Thoracic aorta (tissue), 2 donors: ENCODE results near the gene RRBP1. TPM values are rescaled to one million over a fixed set of nuclear protein-coding genes. Genes with fewer than 3 reads are reported as not detected.

ENCODE experiments used
- ATAC-seq: fragments of 150-250 bp; one replicate; pipeline ENCODE4 v1.8.0; 2017; ENCODE audit warnings: low read depth; ENCODE audit not compliant: insufficient number of reproducible peaks, low FRiP score
- DNase-seq: peaks from one replicate; pipeline ENCODE4 v3.0.0-alpha.2; 2020; ENCODE audit warnings: low spot score
- H3K27ac ChIP-seq, 2 donors: fragments of 200-600 bp; sonication (generic); 1 replicate in 1 of 2; 2 replicates in 1 of 2; pipeline ENCODE4 v1.5.1; 2016; ENCODE audit warnings: mild to moderate bottlenecking in 2 of 2, moderate library complexity in 2 of 2
- H3K27me3 ChIP-seq: fragments of 200-600 bp; sonication (generic); replicated peaks from 2 replicates; pipeline ENCODE4 v1.6.0; 2016; ENCODE audit warnings: mild to moderate bottlenecking; ENCODE audit not compliant: insufficient read depth
- H3K36me3 ChIP-seq: fragments of 200-600 bp; sonication (generic); one replicate; pipeline ENCODE4 v1.5.1; 2016
- H3K4me1 ChIP-seq, 2 donors: fragments of 200-600 bp; sonication (generic); 1 replicate in 1 of 2; 2 replicates in 1 of 2; pipeline versions ENCODE4 v1.5.1 to v1.6.0; 2016; ENCODE audit warnings: low read depth in 2 of 2, mild to moderate bottlenecking in 1 of 2; ENCODE audit not compliant: control insufficient read depth in 1 of 2
- H3K4me3 ChIP-seq: fragments of 200-600 bp; sonication (generic); 2 replicates; pipeline ENCODE4 v1.5.1; 2016; ENCODE audit warnings: mild to moderate bottlenecking
- H3K9me3 ChIP-seq: fragments of 200-600 bp; sonication (generic); 2 replicates; pipeline ENCODE4 v1.5.1; 2016
- CTCF ChIP-seq: fragments of 200-600 bp; sonication (generic); IDR thresholded peaks from one replicate; pipeline ENCODE4 v1.5.1; 2019; ENCODE audit warnings: antibody characterized with exemption
- total RNA-seq, 2 donors: library from RNA; depleted of rRNA; stranded (reverse); fragments of >200 nt; gene quantifications; one replicate each; pipeline versions ENCODE4 v1.1.0 to v1.2.3, GENCODE V29; 2016

The RRBP1 gene
- total RNA-seq, 2 donors from 2014 or later, result 113 to 163 TPM

- no peaks in the 10 kb centered on the region for H3K9me3 ChIP-seq
- no peaks in the 10 kb centered on the region for H3K27me3 ChIP-seq
- DNase-seq, result no peak
- H3K4me3 ChIP-seq, result no peak overlapping the region
- H3K4me1 ChIP-seq, result peaks cover 60 to 80% of the 10 kb centered on the region in 2 donors
- peaks cover 25% of the 10 kb centered on the region for H3K36me3 ChIP-seq
- peak overlapping the region; percentile 83 to 87 for H3K27ac ChIP-seq
- TF ChIP-seq CTCF, result no peak
- ATAC-seq, result no peak
Observed at GRCh38 chr20:17612992-17613327, 69.1 kb downstream of the RRBP1 start.

DNA sequence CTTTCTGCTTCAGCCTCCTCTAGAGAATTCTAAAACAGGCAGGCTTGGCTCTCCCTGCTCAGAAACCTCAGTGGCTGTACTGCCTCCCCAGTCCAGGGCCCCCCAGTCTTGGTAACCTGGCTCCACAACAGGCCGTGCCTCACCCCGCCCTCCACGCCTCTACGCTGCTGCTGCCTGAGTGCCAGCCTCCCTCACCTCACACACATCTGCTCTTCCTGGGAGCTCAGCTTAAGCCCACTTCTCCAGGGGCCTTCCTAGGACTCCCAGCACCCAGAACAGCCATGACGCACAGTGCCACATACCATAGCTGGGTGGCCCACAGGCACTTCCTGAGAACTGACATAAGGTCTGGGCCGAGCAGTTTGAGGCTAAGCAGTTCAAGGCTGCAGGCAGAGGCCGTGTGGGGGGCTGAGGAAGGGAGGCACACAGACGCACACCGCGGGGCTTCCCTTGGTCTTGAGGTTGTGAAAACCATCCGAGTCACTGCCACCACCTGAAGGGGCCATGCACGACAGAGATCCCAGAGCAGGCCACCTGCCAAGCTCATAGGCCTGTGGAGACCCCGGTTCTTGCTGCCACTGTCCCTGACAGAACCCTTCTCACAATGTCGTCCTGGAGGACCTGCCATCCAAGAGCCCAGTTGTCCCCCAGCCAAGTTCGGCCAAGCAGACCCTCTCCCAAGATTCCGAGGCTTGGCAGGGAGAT lies 69.6 kb downstream of the RRBP1 start:
- H3K4me3 ChIP-seq, result no peak overlapping the region
- H3K27me3 ChIP-seq, result no peaks in the 10 kb centered on the region
- peaks cover 64 to 80% of the 10 kb centered on the region in 2 donors for H3K4me1 ChIP-seq
- peak; percentile 32 for ATAC-seq
- peak overlapping the region; percentile 83 to 87 for H3K27ac ChIP-seq
- no peak for TF ChIP-seq CTCF
- no peaks in the 10 kb centered on the region for H3K9me3 ChIP-seq
- H3K36me3 ChIP-seq, result peaks cover 31% of the 10 kb centered on the region
- DNase-seq, result no peak

DNA sequence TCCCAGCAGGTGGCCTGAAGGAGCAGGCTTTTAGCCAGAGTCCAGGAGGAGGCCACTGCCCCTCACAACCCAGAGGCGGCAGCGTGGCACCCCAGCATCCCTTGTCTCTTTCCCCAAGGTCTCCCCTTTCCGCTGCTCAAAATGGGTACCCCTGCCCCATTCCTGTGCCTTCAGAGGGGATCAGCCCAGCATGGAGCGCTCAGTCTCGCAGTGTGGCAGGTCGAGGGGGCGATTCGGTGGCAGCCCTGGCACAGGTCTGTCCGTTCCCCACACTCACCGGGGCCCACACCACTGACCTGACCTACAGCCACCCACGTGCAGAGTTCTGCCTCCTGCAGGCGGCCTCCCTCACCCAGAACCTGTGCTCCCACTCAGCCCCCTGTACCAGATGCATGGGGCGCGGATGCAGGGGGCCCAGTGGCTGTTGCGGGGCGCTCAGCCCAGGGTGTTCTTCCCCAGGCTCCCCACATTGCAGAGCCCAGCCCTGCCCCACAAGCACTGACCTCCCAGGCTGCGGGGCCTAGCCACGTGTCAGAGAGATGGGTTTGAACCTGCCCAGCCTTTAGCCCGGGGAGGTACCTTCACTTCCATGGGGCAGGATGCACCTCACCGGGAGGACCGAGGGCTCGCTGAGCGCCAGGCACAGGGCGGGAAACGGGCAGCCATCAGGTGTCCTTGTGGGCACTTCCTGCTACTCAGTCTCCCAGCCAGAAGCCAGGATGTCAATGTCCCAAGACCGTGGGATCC lies 70.3 kb downstream of the RRBP1 start:
- no peak for DNase-seq
- TF ChIP-seq CTCF, result no peak
- ATAC-seq, result no peak
- no peaks in the 10 kb centered on the region for H3K27me3 ChIP-seq
- peak overlapping the region; percentile 83 to 87 for H3K27ac ChIP-seq
- peak overlapping the region; percentile 20 for H3K4me3 ChIP-seq
- peaks cover 69 to 87% of the 10 kb centered on the region in 2 donors for H3K4me1 ChIP-seq
- H3K36me3 ChIP-seq, result peaks cover 38% of the 10 kb centered on the region
- H3K9me3 ChIP-seq, result no peaks in the 10 kb centered on the region

DNA sequence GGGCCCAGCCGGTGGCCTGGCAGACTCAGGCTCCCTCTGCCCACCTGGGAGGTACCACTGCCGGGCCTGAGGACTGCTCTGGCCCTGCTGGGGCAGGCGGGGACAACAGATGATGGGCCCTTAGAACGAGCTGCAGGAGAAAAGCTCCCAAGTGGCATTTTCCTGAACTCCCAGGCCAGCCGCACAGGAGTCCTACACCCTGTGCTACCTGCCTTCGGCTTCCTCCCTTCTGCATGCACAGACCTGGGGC lies 70.8 kb downstream of the RRBP1 start:
- DNase-seq (no peak), ATAC-seq (no peak)
- no peaks in the 10 kb centered on the region for H3K9me3 ChIP-seq
- peak overlapping the region; percentile 83 to 87 for H3K27ac ChIP-seq
- TF ChIP-seq CTCF, result peak; percentile 46
- peak overlapping the region; percentile 35 for H3K4me3 ChIP-seq
- H3K27me3 ChIP-seq, result no peaks in the 10 kb centered on the region
- H3K4me1 ChIP-seq, result peaks cover 69 to 91% of the 10 kb centered on the region in 2 donors
- peaks cover 38% of the 10 kb centered on the region for H3K36me3 ChIP-seq

DNA sequence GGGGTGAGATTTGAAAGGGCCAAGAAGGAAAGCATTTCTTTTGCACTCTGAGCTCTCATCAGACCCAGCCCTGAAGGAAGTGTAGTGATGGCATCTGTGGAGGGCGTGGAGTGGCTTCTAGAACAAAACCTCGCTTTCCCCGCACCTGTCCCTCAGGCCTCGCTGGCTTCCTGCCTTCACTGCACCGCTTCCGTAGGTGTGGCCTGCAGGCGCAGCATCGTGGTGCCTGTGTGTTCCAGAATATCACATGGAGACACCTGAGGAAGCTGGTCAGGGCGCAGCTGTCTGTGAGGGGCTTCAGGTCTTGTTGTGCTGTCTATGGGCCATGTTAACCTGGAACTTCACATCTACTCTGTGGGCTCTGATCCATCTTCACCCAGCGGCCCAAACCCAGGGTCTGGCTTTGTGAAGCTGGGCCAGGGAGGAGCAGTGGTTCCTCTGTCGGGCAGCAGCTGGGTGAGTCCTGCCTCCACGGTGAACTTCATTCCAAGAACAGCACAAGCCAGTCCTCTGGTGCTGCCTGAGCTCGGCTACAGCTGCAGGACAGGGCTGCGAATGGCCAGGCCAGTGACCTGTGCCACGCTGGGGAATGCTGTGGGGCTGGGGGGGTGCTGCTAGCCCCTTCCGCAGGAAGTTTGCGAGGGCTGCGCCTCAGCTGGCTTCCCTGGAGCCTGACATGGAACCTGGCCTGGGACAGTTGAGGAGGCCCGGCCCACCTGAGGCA lies 71.3 kb downstream of the RRBP1 start:
- peak overlapping the region; percentile 83 to 87 for H3K27ac ChIP-seq
- H3K4me1 ChIP-seq, result peaks cover 74 to 96% of the 10 kb centered on the region in 2 donors
- no peak for ATAC-seq

More for the DNA sequence above, 71.3 kb downstream of the RRBP1 start:
- Histone ChIP-seq H3K4me3 (peak overlapping the region; percentile 35), H3K36me3 (peaks cover 38% of the 10 kb centered on the region), H3K27me3 (no peaks in the 10 kb centered on the region), H3K9me3 (no peaks in the 10 kb centered on the region)
- no peak for TF ChIP-seq CTCF
- no peak for DNase-seq
